ENCODE results near the gene GALNT18.

GALNT18 gene

DNA sequence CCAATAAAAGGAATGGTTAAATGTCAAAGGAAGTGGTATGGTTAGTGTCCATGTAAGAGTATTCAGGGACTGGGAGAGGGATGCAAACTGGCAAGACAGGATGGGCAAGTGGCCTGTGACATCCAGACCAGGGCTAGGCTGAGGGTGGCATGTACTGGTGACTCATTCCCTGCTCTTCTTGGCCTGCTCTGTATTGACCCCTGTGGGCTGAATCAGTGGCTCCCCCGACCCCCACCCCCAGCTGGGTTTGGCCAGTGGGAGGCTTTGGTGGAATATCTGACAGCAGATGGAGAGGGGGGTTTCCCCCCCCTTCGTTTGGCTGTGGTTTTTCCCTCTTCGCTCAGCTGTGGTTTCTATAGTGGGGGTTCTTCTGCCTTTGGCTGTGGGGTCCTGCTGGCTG is 356.5 kb downstream of the GALNT18 start:
- DNase-seq (ENCODE audit: low spot score): no peak
- TF ChIP-seq, protein P1, sequence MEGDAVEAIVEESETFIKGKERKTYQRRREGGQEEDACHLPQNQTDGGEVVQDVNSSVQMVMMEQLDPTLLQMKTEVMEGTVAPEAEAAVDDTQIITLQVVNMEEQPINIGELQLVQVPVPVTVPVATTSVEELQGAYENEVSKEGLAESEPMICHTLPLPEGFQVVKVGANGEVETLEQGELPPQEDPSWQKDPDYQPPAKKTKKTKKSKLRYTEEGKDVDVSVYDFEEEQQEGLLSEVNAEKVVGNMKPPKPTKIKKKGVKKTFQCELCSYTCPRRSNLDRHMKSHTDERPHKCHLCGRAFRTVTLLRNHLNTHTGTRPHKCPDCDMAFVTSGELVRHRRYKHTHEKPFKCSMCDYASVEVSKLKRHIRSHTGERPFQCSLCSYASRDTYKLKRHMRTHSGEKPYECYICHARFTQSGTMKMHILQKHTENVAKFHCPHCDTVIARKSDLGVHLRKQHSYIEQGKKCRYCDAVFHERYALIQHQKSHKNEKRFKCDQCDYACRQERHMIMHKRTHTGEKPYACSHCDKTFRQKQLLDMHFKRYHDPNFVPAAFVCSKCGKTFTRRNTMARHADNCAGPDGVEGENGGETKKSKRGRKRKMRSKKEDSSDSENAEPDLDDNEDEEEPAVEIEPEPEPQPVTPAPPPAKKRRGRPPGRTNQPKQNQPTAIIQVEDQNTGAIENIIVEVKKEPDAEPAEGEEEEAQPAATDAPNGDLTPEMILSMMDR (IDR thresholded peaks at IDR 0.05; ENCODE audit: extremely low read depth, missing control alignments): no peak

DNA sequence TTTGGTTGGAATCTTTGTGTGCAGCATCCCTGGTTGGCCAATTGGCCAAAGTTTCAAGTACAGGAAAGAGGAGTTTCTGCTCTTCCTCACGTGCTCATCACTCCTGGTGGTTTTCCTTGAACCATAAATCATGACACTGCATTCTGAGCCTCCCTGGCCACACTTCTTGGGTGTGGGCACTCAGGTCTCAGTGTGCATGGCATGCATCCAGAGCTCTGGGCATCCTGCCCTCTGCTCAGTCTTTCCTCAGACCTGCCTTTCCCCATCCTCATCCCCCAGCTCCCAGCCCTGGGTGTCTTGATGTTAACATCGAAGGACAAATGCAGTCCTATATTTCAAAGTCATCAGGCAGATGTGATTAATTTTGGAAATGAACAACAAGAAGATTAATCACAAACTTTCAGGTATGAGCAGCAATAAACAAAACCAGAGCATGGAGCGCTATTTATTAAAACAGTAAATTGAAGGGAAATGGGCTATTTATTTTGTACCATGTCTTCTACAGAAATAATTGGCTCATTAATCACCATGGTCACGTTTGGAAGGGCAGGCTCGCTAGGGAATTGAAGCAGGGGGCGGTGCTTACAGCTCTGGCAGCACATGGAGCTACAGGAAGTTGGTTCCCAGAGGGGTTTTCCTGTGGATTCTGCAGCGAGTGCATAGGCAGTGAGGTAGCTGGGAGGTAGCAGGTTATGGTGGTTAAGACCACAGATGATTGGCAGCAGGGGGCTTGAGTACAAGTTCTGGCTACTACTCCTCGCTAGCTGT is 358.4 kb downstream of the GALNT18 start:
- TF ChIP-seq, protein P1 (IDR thresholded peaks at IDR 0.05; ENCODE audit: extremely low read depth, missing control alignments): no peak
- DNase-seq (ENCODE audit: low spot score): no peak

DNA sequence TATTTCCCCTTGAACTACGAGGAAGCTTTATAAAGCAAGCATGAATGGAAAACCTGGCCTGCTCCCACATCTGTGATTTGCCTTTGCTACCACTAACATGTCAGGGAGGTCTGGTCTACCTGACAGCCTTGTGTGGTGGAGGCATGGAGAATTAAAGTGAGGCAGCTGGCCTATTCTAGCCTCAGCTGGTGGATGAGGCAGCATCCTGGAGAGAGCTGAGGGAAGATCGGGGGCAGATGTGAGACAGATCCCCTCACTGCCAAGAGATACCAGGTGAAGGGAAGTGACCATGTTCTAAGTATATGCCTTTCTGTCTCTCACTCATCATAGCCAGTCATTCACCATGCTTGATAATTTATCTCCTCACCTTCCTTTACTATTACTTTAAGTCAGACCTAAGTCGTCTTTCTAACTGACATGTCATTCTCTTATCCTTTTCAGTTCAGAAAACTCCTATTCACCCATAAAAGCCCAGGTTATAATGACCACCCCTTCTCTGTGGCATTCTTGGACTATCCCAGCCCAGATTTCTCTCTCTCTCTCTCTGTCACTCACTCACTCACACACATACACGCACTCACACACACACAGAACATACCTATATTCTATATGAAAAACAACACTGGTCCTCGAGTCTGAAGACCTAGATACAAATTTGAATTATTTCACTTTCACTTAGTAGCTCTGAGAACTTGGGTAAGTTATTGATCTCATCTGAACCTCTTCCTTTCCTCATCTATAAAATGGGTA is 359.5 kb downstream of the GALNT18 start:
- DNase-seq (ENCODE audit: low spot score): no peak
- TF ChIP-seq, protein P1 (IDR thresholded peaks at IDR 0.05; ENCODE audit: extremely low read depth, missing control alignments): no peak

DNA sequence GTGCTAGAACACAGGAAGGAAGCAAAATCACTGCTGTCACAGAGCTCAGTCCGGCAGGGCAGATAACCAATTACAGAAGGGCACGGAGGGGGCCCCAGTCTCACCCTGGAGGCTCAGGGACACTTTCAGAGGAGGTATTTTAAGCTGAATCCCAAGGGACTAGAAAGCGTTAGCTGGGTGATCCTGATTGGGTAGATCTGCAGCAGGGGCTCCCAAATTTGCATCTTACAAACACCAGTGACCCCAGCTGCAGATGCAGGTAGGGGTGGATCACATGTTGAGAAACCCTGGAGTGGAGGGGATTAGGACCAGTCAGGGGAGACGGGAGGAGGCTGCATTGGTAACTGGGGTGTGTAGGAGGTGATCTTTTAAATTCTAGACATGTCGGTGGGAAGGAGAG is 360.2 kb downstream of the GALNT18 start:
- TF ChIP-seq, protein P1 (IDR thresholded peaks at IDR 0.05; ENCODE audit: extremely low read depth, missing control alignments): no peak
- no peak for DNase-seq (ENCODE audit: low spot score)

DNA sequence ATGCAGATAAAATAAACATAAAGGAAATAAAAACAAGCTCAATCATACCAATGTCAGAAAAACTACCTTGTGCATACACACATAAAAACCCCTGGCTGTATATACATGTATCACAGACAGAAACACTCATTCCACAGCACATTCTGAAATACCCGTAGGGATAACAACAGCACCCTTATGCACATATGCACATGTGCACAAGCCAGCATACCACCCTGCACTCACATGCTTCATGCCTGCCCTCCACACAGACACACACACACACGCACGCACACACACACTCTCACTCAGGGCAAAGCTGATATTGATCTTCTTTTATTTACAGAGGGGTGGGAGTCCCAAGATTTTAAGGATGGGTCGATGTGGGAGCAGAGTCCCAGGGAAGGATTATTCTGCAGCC is 360.9 kb downstream of the GALNT18 start:
- TF ChIP-seq, protein P1 (IDR thresholded peaks at IDR 0.05; ENCODE audit: extremely low read depth, missing control alignments): no peak
- DNase-seq (ENCODE audit: low spot score): no peak

DNA sequence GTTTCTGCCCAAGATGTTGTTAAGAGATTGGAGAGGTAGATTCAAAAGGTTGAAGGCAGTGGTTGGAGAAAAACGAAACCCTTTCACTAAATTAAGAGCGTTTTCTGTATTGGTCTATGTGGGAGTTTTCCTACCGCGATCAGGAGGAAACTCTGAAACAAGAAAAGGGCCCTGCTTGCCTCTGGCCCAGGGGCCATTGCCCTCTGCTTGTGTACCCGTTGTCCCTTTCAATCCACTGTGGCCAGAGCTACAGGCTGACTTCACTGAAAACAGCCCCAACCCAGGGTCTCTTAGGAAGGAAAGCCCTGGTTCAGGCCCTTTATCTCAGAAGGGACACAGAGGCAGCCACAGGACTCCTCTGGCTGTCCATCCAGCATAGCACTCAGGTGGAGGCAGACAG is 367.8 kb downstream of the GALNT18 start:
- TF ChIP-seq, protein P1 (IDR thresholded peaks at IDR 0.05; ENCODE audit: extremely low read depth, missing control alignments): no peak
- DNase-seq (ENCODE audit: low spot score): no peak

DNA sequence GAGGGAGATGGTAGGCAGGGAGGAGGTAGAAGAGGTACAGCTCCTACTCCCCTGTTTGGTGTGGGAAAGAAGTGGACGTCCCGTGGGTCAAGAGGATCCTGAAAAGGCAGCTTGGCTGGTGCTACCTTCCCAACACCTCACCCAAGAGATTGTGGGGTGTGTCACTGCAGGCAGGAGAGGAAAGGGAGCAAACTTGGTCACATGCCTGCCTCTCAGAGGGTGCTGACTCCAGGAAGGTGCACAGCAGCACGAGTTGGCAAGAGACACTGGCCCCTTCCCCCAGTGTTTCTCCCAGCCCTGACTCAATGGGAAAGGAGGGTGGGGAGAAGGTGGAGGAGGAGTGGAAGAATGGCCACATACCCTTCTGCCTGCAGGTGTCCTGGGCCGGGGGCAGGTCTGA is 368.3 kb downstream of the GALNT18 start:
- DNase-seq (ENCODE audit: low spot score): no peak
- TF ChIP-seq, protein P1 (IDR thresholded peaks at IDR 0.05; ENCODE audit: extremely low read depth, missing control alignments): no peak
